ENCODE data around the gene TTLL10. TPM values are rescaled to one million over a fixed set of nuclear protein-coding genes. Genes with fewer than 3 reads are reported as not detected.

TTLL10 gene
- total RNA-seq, 1 donor from 2014 or later = 0.47 TPM

GRCh38 chr1:1230656-1231399, 57.1 kb downstream of the TTLL10 start:
- no peak for TF ChIP-seq CTCF (IDR thresholded peaks at IDR 0.05; ENCODE audit: unreplicated experiment)
- no peak for DNase-seq (ENCODE audit: low spot score in 2 of 2, unreplicated experiment in 2 of 2)
- Mint-ChIP-seq H3K27me3 (ENCODE audit: low read depth) (no peaks in the 10 kb centered on the region), H3K9me3 (peaks cover 4% of the 10 kb centered on the region), H3K4me3 (peak overlapping the region; percentile 84), H3K36me3 (peaks cover 17% of the 10 kb centered on the region), H3K4me1 (peaks cover 24% of the 10 kb centered on the region), H3K27ac (peak overlapping the region; percentile 94)

- no peak for TF ChIP-seq CTCF (IDR thresholded peaks at IDR 0.05; ENCODE audit: unreplicated experiment)
- Mint-ChIP-seq H3K4me3 (peak within 1 kb of the TSS; percentile 84), H3K27ac (peak within 1 kb of the TSS; percentile 94), H3K9me3 (peaks cover 4% of the 10 kb centered on the region), H3K4me1 (peaks cover 24% of the 10 kb centered on the region), H3K36me3 (peaks cover 15% of the 10 kb centered on the region), H3K27me3 (ENCODE audit: low read depth) (no peaks in the 10 kb centered on the region)
- DNase-seq (ENCODE audit: low spot score in 2 of 2, unreplicated experiment in 2 of 2) = peak; percentile 94 to 96
These were observed 57.9 kb downstream of the TTLL10 start, which contains the start of gene SDF4 for GRCh38 chr1:1231400-1232207. Gene SDF4, minus strand, starts transcription at chr1:1232001. Its CDS starts 3,229 bp downstream, at chr1:1228772.

- DNase-seq (ENCODE audit: low spot score in 2 of 2, unreplicated experiment in 2 of 2) = no peak
- TF ChIP-seq CTCF (IDR thresholded peaks at IDR 0.05; ENCODE audit: unreplicated experiment) = no peak
- H3K36me3 Mint-ChIP-seq = peaks cover 15% of the 10 kb centered on the region
- H3K27me3 Mint-ChIP-seq (ENCODE audit: low read depth) = no peaks in the 10 kb centered on the region
- H3K9me3 Mint-ChIP-seq = peaks cover 4% of the 10 kb centered on the region
- H3K4me1 Mint-ChIP-seq = peaks cover 27% of the 10 kb centered on the region
- peak within 1 kb of the TSS; percentile 94 for H3K27ac Mint-ChIP-seq
- peak within 1 kb of the TSS; percentile 84 for H3K4me3 Mint-ChIP-seq
These were observed 58.6 kb downstream of the TTLL10 start, which contains the start of gene B3GALT6 for GRCh38 chr1:1232208-1232795. Gene B3GALT6, plus strand, starts transcription at chr1:1232237. Its CDS starts 42 bp downstream, at chr1:1232279.

GRCh38 chr1:1232796-1233566, 59.3 kb downstream of the TTLL10 start:
- TF ChIP-seq CTCF (IDR thresholded peaks at IDR 0.05; ENCODE audit: unreplicated experiment) = no peak
- no peak for DNase-seq (ENCODE audit: low spot score in 2 of 2, unreplicated experiment in 2 of 2)
- H3K4me1 Mint-ChIP-seq = peaks cover 27% of the 10 kb centered on the region
- H3K4me3 Mint-ChIP-seq = peak overlapping the region; percentile 57
- no peaks in the 10 kb centered on the region for H3K27me3 Mint-ChIP-seq (ENCODE audit: low read depth)
- H3K36me3 Mint-ChIP-seq = peaks cover 15% of the 10 kb centered on the region
- peaks cover 4% of the 10 kb centered on the region for H3K9me3 Mint-ChIP-seq
- peak overlapping the region; percentile 67 for H3K27ac Mint-ChIP-seq

GRCh38 chr1:1233567-1233892, 59.9 kb downstream of the TTLL10 start:
- Mint-ChIP-seq H3K4me1 (peaks cover 27% of the 10 kb centered on the region), H3K27me3 (ENCODE audit: low read depth) (no peaks in the 10 kb centered on the region), H3K36me3 (peaks cover 15% of the 10 kb centered on the region), H3K4me3 (peak overlapping the region; percentile 57), H3K27ac (peak overlapping the region; percentile 67), H3K9me3 (peaks cover 4% of the 10 kb centered on the region)
- no peak for DNase-seq (ENCODE audit: low spot score in 2 of 2, unreplicated experiment in 2 of 2)
- TF ChIP-seq CTCF (IDR thresholded peaks at IDR 0.05; ENCODE audit: unreplicated experiment) = no peak

Data from mesothelial cell of epicardium (in vitro differentiated cells).